ENCODE data around the gene NEURL1.
"Not testable (repeated sequence)": the region's sequence is repeated elsewhere in the genome, so short reads cannot be mapped to it uniquely, and the experiment has no call there.

NEURL1 gene

DNA sequence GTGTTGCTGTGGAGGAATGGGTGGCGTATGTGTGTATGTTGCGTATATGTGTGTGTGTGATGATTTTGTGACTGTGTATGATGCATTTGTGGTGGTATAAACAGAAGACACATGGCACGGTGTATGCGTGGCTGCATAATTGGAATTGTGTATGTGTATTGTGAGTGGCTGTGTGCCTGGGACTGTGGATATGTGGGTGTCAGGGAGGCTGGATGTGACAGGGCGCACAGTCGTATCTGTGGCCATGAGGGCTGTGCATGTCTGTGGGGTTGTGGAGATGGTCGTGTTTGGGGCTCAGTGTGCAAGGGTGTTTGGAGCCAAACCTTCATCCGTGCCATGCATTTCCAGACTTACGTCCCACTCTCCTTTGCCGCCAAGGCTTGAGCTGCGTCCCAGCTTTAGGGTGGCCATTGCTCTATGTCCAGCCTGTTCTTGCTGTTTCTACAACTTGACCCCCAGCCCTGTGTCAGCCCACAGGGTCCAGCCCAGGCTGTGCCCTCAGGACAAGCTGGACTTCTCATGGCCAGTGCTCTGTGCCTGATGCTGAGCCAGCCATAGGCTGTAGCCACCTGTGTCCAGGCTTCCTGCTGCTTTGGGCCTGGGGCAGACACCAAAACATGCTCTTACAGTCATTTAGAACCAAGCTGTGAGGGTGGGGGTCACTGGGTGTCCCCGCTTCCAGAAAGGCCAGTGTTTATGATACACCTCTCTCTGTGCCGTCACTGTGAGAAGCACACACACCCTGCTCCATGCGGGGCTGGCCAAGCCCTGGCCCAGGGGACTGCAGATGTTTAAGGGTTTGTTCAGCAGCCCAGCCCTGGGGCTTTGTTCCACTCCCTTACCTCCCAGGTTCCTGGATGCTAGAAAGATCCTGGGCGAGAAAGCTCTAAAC lies 127.6 kb downstream of the NEURL1 start:
- DNase-seq = no peak

- DNase-seq = peak in 19 of 56 donors; percentile 14 to 61 (median 36)
Measured at GRCh38 chr10:103621783-103622125, 128.2 kb downstream of the NEURL1 start.

DNA sequence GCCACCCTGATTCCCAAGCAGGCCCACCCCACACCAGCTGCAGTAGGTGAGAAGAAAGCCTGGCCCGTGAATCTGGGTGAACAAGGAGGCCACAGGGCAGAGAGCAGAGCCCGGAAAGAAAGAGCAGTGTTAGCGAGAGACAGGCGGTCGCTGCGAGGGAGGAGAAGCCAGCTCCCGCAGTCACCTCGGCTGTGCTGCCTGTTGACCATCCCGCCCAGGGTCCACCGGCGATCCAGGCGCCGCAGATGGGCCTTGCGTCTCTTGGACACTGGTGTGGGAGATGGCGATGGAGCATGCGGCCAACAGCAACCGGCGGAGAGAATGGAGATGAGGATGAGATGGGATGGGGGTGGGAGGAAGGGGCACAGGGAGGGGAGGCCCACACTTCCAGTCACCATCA lies 128.8 kb downstream of the NEURL1 start:
- no peak for DNase-seq

- DNase-seq = no peak
Measured at GRCh38 chr10:103622935-103623574, 129.6 kb downstream of the NEURL1 start.

GRCh38 chr10:103626178-103626577 lies 132.7 kb downstream of the NEURL1 start:
- peak in 33 of 56 donors; percentile 18 to 79 (median 43) for DNase-seq

DNA sequence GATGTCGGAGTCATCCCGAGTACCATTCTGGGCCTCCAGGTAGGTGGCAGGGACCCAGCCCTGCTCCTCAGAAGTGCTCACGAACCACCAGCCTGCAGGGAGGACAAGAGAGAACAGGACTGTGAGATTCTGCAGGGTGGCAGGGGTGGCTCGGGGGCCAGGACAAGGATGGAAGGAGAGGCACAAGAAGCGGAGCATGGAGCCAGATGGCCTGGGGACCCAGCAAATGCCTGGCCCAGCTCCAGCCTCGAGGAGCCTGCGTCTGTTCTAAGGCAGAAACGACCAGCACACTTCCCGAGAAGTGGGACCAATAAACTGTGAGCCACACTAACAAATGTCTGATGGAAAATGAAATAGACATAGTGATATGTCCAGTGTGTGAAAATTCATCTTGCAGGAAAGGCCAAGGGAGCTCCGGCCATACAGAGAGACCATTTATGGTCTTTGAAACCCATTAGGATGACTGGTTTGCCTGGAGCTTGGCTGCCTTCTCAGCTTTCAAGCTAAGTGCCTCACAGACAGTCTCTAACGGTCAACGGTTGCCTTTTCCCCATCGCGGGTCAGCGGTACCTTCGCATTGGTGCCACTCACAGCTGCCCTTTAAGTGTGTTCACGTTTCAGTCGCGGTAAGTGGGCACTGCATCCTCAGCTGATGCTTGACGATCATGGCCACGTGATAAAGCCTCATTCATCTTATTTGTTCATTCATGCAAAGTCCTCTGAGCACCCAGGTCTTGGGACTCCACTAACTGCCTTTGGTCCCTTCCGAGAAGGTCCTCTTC lies 133.8 kb downstream of the NEURL1 start:
- DNase-seq = no peak

DNA sequence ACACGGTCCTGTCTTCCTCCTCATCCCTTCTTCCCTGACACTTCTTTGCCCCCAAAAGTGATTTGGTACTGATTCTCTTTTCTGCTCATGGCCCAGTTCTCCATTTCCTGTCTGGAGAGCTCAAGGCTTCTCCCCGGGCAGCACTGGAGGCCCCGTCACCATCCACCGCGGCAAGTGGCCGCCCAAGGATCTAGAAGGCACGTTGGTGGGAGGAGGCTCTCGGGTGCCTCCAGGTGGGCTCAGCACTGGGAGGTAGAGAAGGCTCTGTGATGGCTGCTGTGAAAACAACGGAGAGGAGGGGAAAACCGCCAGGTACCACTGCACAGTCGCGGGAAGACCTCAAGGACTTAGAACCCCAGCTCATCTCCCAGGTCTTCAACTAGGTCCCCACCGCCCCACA lies 134.4 kb downstream of the NEURL1 start:
- DNase-seq = no peak

DNA sequence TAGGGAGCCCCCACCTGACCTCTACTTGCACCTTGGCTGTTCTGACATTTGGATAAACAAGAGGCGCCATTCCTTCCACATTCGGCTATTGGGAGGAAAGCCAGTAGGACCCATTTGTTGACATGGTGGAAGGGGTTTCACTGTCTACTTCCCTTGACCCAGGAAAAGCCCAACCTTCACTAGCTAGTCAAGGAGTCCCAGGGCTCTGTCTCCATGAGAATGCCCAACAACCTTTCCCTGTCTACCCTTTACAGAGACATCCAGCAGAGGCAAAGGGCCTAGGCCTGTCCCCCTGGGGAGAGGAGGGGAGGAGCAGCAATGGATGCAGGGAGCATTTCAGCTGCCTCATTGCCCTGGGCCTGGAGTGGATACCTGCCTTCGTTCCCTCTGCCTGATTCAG lies 136.1 kb downstream of the NEURL1 start:
- no peak for DNase-seq

GRCh38 chr10:103630156-103630555 lies 136.7 kb downstream of the NEURL1 start:
- peak in 5 of 56 donors; percentile 15 to 24 (median 17) for DNase-seq

DNA sequence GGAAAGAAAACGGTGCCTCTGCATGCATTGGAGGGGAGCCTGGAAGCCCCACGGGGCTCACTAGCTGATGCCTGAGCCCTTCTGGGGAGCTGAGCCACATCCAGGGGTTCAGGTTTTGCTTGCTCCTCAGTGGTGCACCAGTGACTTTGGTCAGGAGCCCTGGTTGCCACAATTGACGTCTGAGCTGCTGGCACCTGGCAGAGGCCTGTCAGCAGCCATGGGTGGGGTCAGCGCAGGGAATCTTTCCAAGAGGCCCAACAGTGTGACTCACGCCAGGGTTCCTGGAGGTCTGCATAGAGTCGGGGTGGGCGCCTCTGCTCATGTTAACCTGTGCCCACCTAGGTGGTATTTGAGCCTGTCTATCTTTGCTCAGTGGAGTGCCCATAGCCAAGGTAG lies 138.7 kb downstream of the NEURL1 start:
- DNase-seq = no peak

- not testable (repeated sequence) for DNase-seq
Measured at GRCh38 chr10:103632871-103633270, 139.4 kb downstream of the NEURL1 start.

DNA sequence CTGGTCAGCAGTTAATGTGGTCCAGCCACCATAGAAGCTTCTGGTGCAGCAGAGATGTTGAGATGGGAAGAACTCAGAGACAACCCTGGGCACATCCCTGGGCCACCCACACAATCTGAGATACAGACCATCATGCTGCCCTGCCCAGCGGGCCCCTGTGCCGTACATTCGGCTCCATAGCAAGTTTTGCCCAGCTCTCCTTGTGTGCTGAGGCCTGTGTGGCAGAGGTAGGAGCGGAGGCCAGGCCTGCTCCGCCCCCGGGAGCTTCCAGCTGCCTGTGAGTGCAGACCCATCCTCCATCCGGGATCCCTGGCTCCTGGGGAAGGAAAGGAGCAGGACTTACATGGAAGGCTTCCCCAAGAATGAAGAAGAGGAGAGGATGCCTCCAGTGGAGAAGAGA lies 140.3 kb downstream of the NEURL1 start:
- DNase-seq = no peak

DNA sequence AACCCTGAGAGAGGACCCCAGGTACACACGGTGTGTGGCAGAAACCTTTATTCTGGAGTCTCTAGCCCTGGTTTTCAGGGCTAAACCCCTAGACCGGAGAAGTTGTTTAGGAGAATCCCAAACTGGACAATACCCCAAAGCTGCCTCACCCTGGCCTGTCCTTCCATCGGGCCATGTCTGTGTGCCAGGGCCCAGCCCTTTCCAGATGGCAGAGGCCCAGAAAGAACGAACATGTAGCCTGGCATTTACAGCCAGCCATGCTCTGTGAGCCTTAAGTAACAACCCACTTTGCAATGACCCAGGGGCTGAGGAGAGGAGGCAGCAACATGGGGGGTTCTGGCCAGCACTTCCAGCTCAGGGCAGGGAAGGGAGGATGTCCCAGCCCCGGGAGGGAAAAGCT lies 142.1 kb downstream of the NEURL1 start:
- no peak for DNase-seq

DNA sequence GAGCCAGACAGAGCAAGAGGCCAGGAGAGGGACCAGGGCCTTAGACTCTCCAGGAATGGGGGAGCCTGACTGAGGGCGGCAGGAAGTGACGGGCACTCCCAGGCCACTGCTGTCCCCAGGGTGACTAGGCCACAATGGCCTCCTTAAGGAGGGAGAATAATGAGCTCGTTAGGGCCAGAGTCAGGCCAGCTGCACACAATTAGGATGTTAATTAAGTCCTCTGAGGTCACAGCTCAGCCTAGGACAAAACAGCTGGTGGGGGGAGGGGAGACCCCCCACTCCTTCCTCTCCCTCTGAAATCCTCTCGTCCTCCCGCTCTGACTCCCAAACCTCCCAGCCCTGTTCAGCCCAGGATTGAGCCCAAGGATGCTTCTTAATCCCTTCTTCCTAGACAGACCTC lies 143.0 kb downstream of the NEURL1 start:
- peak in 4 of 56 donors; percentile 7 to 22 (median 18) for DNase-seq

- DNase-seq = peak in 1 of 56 donors; percentile 20
Measured at GRCh38 chr10:103637011-103637410, 143.5 kb downstream of the NEURL1 start.

DNA sequence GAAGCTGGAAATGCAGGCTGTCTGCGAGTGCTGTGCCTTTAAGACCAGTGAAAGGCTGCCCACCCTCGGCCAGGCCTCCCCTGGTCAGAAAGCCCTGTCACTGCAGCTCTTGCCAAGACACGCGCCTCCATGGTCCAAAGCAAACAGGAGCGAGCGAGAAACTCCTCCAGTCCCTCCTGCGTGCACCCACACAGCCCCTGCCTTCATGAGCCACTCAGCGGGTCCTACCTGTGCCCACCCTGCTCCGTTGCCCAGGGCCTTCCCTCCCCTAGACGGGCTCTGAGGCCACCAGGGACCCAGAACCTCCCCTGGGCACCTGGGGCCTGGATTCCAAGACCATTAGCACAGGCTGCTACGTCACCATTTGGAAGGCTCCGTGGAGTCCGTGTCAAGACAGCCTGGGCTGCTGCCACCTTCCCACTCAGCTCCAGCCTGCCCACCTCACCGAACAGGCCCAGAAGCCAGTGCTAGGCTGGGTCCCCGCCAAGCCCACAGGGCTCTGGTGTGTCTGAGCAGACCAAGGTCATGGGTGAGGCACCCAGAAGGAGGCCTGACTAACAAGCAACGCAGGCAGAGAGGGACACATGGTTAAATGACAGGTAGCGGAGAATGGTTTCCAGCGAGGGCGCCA lies 144.5 kb downstream of the NEURL1 start:
- DNase-seq = peak in 40 of 56 donors; percentile 19 to 79 (median 48)

- no peak for DNase-seq
Measured at GRCh38 chr10:103638948-103639347, 145.4 kb downstream of the NEURL1 start.

- peak in 3 of 56 donors; percentile 11 to 38 (median 14) for DNase-seq
Measured at GRCh38 chr10:103640436-103641181, 147.1 kb downstream of the NEURL1 start.

DNA sequence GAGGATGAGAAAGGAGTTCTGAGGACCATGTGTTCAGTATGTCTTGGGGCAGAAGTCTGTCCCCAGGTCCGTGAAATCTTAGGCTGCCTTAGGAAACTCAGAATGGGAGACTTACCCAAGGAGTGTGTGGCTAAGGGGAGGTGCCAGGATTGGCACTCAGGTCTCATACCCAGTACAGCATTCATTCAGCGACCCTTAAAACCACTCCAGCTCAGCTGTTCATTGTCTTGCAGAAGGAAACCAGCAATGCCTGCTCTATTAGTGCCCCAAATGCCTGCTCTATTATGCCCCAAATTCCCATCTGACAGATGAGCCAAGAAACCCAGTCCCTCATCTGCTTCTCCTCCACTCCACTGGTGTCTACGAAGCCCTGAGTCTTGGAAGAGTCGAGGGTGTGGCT lies 147.8 kb downstream of the NEURL1 start:
- DNase-seq = no peak

Measured in amygdala (tissue), 56 donors.